Measurements from ENCODE around the gene CYP46A1.

The CYP46A1 gene

DNA sequence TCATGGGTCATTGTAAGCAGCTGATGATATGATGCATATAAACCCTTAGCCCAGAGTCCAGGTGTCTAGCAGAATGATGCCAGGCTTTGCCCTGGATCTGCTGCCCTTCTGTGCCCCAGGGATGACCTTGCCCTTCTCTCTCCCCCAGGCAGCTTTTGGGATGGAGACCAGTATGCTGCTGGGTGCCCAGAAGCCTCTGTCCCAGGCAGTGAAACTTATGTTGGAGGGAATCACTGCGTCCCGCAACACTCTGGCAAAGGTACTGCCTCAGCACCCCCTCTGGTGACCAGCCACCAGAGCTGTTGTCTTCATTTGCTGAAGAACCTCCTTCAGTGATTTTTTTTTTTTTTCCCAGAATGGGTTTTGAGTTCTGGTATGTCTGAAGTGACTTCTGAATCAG, 23.3 kb downstream of the CYP46A1 start:
- no peak for DNase-seq (ENCODE audit: low read depth in 4 of 4, low spot score in 1 of 4)

DNA sequence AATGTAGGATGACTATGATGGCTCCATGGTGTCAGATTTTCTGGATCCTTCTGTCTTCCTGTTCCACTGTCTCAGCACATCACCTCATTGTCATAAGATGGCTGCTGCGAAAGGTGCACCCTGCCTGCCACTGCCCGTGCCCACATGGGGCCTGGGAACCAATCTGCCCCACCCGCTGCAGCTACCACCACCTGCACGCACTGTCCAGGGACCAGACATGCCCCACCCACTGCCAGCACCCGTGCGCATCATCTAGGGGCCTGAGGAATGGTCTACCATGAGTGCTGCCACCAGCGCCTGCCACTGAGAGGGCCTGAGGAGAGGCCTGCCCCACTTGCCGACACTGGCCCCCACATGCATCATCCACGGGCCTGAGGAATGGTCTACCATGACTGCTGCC, 23.8 kb downstream of the CYP46A1 start:
- DNase-seq (ENCODE audit: low read depth in 4 of 4, low spot score in 1 of 4) = no peak

DNA sequence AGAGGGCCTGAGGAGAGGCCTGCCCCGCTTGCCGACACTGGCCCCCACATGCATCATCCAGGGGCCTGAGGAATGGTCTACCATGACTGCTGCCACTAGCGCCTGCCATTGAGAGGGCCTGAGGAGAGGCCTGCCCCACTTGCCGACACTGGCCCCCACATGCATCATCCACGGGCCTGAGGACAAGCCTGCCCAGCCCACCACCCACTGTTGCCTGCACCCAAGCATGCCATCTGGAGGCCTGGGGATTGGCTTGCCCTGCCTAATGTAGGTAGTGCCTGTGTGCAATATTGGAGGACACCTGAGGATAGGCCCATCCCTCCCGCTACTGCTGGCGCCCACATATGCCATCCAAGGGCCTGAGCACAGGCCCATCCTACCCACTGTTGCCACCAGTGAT, 24.4 kb downstream of the CYP46A1 start:
- DNase-seq (ENCODE audit: low read depth in 4 of 4, low spot score in 1 of 4) = no peak

DNA sequence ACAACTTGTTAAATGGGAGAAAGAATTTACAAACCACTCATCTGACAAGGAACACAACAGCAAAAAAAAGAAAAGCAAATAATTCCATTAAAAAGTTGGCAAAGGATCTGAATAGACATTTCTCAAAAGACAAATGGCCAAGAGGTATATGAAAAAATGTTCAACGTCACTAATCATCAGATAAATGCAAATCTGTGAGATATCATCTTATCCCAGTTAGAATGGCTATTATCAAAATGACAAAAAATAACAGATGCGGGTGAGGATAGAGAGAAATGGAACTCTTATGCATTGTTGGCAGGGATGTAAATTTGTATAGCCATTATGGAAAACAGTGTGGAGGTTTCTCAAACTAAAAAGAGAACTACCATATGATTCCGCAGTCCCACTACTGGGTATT, 29.9 kb downstream of the CYP46A1 start:
- no peak for DNase-seq (ENCODE audit: low read depth in 4 of 4, low spot score in 1 of 4)

DNA sequence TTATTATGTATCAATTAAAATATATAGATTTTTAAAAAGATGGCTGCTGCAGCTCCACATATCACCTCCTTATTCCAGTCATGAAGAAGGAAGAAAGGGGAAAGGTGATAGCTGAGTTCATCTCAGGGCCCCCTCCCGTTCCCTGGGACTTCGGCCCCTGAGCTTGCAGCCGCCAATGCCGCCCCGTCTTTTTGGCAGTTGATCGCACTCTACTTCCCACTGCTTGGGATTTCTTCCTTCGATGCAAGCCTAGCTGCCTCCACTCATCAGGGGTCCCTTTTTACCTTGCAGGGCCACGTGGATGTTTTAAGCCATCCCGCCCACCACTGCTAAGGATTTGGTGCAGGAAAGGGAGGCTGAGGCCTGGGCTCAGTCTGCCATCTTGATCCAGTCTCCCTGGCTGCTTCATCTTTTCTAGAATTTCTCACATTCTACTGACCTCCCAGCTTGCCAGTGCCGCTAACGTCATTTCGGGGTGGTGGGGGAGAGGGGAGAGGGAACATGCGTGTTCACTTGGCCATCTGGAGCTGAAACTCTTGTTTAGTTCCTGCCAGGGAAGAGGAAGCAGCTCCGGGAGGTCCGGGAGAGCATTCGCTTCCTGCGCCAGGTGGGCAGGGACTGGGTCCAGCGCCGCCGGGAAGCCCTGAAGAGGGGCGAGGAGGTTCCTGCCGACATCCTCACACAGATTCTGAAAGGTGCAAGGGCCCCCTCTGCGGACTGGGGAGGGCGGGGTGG, 31.3 kb downstream of the CYP46A1 start:
- no peak for DNase-seq (ENCODE audit: low read depth in 4 of 4, low spot score in 1 of 4)

DNA sequence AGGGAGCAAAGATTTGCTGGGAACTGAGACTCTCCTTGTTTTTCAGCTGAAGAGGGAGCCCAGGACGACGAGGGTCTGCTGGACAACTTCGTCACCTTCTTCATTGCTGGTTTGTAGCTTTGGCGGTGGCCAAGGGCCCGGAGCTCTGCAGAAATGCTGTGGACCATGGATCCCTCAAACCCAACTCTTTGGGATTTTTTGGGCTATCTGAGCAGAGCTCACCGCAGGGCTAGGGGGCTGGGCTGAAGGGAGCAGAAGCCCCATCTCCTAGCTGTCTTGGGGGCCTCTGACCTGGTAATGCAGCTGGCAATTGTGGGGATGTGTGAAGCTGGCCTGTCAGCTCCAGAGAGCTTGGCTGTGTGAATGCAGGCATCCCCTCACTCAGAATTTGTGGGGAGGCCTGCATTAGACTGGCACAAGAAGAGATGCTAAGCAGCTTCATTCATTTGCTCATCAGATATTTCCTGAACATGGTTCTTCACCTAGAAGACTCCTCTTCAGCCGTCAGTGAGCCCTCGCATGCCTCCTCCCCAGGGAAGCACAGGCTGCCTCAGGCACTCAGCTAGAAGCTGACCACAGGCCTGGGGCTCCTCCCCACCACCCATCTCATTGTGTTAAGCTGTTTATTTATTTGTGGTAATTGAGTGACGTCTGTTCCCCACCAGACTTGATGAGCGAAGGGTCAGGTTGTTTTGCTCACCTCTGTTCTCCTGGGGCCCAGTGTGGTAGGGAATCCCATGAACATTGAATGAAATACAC, 32.2 kb downstream of the CYP46A1 start:
- DNase-seq (ENCODE audit: low read depth in 4 of 4, low spot score in 1 of 4) = no peak

DNA sequence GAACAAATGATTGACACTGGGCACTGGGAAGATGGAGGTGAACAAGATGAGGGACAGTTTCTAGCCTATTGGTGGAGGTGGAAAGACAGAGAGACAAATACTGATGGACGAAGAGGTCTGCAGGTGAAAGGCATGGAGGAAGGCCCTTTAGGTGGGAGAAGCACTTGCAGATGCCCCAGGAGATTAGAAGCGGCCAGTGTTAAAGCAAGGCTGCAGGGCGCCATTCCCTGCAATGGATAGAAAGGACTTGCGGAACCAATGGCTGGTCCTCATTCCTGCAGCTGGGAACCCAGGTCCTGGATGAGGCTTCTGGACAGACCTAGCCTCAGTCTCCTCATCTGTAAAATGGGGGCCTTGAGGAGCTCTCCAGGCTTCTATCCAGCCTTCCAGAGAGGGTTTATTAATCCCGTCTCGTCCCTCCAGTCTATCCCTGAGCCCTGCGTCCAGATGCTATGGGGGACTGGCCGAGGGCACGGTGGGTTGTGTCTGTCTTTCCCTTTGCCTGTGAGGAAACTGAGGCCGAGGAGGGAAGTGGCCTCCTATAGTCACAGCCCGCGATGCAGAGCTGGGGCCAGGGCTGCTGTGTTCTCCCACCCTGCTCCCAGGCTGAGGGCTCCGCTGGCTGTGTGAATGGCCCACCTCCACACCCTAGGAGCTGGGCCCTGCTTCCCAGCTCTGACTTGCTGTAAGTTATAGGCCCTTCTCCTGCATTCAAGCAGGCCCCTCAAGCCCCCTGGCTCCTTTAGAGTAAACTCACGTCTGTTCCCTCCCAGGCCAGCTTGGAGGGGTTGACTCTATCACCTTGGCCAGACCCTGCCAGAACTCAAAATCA, 33.0 kb downstream of the CYP46A1 start:
- DNase-seq (ENCODE audit: low read depth in 4 of 4, low spot score in 1 of 4) = no peak

DNA sequence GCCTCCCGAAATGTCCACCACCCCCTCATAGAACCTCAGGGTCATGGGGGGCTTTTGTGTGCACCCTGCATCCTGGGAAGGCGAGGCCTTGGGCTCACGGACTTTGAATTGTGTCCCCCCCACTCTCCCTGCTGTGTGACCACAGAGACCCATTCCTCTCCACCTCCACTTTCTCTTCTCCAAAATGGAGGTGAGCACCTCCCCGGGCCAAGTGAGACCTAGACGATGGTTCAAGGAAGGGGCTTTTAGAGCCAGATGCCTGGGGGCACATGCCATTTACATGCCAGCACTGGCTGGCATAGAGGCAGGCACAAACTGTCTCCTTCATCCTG, 33.5 kb downstream of the CYP46A1 start:
- DNase-seq (ENCODE audit: low read depth in 4 of 4, low spot score in 1 of 4) = no peak

DNA sequence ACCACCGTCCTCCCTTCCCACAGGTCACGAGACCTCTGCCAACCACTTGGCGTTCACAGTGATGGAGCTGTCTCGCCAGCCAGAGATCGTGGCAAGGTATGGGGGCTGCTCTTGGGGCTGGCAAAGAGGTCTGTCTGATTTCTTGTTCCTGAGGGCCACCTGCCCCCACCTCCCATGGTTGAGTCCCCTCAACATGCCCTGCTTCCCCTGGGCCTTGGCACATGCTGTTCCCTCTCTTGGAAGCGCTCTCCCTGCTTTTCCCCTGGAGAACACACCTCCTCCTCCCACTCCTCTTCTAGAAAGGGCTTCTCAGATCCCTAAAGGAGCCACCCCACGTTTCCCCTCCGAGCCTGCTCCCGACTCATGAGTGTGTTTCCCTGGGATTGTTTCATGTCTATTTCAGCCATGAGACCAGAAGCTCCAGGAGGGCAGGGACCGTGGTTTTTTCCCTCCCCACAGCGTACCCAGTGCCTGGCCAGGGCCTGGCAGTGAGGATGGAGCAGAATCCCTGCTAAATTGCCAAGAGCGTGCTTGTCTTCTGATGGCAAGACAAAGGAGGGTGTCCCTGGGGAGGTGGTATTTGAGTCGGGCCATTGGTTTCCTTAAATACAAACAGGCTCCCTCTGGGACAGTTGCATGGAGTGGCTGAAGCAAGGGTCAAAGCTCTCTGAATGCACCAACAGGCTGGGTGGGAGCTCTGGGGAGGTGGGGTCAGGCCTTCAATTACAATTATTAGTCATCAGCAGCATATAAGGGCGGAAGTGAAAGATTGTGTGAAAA, 34.1 kb downstream of the CYP46A1 start:
- no peak for DNase-seq (ENCODE audit: low read depth in 4 of 4, low spot score in 1 of 4)

DNA sequence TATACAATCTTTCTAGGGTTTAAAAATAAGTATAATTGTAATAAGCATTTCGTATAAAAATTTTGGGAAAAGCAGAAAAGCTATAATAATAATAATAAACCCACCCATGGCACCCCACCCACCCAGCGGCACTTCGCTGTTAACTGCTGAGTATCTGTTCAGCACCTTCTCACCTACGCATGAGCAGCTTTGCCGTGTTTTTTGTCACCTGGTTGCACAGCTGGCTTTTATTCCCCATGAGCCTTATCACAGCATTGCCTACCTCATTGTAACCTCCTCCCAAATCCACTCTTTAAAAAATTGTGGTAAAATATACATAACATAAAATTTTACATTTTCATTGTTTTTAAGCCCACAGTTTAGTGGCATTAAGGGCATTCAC, 34.7 kb downstream of the CYP46A1 start:
- DNase-seq (ENCODE audit: low read depth in 4 of 4, low spot score in 1 of 4) = no peak

DNA sequence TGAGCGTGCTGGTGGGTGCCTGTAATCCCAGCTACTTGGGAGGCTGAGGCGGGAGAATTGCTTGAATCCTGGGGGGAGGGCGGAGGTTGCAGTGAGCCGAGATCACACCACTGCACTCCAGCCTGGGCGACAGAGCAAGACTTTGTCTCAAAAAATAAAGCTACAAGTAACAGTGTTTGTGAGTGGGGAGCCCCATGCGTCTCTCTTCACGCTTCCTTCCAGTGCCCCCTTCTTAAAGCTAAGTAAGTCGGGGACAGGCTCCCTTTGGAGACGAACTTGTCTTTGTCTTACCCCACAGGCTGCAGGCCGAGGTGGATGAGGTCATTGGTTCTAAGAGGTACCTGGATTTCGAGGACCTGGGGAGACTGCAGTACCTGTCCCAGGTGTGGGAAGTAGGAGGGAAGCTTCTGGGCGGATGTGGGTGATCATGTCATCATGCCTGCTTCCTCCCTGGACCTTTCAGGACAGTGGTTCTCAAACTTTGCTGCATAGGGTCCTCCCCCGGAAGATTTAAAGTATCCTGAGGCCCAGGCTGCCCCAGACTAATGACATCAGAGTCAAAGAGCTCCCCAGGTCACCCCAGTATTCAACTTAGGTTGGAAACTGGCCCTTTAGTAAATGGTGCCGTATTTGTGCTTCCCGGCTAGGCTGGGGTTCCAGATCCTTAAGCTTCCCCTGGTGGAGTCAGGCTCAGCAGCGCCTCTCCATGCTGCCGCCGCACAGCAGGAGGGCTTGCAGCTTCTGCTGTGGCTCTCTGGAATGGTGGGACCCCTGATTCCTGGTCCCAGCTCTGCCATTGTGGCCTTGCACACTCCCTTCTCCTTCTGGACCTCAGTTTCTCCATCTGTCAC, 37.1 kb downstream of the CYP46A1 start:
- DNase-seq (ENCODE audit: low read depth in 4 of 4, low spot score in 1 of 4) = no peak

DNA sequence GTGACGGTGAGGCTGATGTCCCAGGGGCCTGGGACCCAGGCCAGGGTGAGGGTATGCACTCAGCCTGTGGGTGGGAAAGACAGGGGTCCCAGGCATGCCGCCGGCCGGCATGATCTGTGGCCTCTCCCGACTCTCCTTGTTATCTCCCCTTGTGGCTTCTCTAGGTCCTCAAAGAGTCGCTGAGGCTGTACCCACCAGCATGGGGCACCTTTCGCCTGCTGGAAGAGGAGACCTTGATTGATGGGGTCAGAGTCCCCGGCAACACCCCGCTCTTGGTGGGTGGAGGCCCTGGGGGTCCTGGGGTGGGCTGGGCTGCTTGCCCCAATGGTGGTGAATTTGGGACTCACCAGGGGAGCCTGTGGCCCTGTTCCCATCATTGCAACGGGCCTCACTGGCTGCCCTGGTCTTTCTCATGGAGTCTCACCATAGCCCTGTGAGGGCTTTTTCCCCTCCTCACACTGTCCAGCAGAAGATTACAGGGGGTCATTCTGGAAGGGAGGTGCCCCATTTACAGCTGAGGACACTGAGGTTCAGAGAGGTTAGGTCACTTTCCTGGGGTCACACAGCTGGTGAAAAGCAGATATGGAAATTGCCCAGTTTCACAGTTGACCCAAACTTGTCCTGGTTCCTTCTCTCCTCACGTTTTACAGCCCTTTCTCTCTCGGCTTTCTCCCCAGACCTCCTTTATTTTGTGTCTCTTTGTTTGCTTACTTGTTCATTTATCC, 37.9 kb downstream of the CYP46A1 start:
- DNase-seq (ENCODE audit: low read depth in 4 of 4, low spot score in 1 of 4) = no peak

DNA sequence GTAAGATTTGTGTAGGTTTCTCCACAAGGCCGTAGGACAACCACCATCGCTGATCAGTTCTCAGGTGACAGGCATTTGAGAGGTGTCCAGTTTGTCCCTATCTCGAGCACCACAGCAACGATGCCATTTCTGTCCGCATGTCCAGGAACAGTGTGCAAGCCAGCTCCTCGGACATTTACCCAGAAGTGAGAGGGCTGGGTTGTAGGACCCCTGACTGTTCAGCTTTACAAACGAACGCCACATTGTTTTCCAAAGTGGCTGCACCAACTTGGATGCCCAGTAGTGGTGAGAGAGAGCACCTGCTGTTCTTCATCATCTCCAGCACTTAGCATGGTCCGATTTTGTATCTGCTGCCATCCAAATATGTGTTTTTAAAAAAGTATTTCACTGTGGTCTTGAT, 38.6 kb downstream of the CYP46A1 start:
- no peak for DNase-seq (ENCODE audit: low read depth in 4 of 4, low spot score in 1 of 4)

DNA sequence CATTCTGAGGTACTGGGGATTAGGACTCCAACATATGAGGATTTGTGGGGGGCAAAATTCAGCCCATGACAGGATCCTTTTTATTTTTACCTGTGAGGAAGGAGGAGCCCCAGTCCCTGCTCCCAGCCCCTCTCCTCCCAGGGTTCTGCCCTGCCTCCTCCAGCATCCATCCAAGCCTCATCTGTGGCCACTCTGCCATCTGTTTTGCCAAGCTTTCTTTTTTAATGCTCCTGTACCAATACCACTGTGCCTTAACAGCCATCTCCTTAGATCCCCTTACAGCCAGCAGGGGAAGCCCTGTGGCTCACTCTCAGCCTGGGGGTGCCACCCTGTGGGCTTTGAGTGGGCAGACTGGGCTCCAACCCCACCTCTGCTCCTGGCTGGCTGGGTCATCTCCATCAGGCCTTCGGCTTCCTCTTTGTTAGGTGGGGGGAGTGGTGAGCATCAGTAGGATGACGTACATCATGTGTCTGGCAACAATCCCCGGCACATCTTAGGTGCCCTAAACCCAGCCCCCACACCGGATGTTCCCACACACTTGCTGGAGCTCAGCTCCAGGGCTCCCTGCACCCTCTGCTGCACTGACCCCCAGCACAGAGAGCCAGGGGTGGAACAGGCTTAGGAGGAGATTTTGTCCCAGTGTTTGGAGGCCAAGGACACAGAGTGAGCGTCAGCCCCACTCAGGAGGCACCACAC, 40.2 kb downstream of the CYP46A1 start:
- no peak for DNase-seq (ENCODE audit: low read depth in 4 of 4, low spot score in 1 of 4)

DNA sequence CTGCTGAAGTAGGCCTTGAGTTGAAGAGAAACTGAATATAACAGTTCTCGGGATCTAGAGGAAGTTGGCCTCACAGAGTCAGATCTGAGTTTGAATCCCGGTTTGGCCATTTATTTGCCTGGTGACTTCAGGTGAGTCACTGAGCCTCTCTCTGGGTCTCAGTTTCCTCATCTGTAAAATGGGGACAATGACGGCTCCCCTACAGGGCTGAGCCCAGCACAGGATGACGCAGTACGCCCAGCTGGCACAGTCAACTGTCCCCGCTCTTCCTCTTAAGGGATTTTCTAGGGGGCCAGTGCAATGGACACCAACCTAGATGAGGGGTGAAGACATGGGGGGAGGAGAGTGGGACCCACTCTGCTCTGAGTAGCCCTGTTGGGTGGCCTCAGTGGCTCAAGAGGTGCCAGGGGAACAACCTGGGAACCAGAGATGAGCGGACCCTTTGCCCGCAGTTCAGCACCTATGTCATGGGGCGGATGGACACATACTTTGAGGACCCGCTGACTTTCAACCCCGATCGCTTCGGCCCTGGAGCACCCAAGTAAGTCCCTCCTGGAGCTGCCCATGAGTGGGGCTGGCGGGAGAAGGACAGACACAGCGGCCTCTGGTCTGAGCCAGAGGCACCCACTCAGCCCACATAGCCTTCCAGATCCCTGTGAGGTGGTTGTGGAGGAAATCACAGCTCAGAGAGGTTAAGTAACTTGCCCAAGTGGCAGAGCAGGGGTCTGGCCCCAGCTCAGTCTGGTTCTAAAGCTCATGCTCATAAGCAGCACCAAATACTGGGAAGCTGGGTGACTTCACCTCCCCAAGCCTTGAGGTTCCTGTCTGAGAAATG, 41.1 kb downstream of the CYP46A1 start:
- DNase-seq (ENCODE audit: low read depth in 4 of 4, low spot score in 1 of 4) = no peak

DNA sequence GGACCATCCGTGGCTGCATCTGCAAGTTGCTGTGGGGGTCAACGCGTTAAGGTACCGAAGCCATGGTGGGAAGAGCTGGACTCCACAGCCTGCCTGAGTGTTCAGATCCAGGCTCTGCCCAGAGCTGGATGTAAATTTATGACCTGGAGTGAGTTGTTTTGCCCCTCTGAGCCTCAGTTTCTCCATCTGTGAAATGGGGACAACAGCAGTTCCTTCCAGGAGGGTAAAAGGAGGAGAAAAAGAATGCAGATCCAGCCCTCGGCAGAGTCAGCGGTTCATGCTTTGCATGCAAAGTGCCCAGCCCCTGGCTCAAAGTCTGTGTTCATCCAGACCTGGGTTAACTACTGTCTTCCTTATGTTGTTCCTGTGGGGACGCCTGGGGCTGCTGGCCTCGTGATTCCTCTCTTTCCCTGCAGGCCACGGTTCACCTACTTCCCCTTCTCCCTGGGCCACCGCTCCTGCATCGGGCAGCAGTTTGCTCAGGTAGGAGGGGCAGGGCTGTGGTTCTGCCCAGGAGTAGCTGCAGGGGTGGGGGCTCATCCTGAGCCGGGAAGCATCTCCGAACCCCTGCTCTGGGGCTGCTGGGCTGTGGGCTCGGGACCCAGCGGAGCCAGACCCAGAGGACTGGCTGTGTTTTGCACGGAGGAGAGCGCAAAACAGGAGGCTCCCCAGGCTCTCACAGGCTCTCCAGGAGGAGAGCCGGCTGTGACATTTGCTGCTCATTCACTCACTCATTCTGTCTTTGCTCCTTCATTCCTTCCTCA, 41.9 kb downstream of the CYP46A1 start:
- DNase-seq (ENCODE audit: low read depth in 4 of 4, low spot score in 1 of 4) = no peak

DNA sequence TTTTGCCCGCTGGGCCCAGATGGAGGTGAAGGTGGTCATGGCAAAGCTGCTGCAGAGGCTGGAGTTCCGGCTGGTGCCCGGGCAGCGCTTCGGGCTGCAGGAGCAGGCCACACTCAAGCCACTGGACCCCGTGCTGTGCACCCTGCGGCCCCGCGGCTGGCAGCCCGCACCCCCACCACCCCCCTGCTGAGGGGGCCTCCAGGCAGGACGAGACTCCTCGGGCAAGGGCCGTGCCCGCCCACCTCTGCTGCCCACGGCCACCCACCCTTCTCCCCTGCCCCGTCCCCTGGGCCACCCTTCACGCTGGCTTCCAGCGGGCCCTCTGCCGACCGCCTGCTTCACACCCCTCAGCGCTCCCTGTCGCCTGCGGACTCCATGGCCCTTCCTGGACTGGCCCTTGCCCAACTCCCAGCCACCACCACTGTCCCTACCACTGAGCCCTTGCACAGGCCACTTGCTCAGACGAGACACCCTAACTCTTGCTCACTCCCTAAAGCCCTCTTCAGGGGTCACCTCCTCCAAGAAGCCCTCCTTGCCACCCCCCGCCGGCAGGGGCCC, 42.5 kb downstream of the CYP46A1 start:
- no peak for DNase-seq (ENCODE audit: low read depth in 4 of 4, low spot score in 1 of 4)
